Common myeloid progenitor, CD34-positive (primary cell): Measurements from ENCODE around the gene SMIM35.

Experiments used
- CTCF ChIA-PET: fragments of 350-600 bp; sonication (Branson Sonifier 250); formaldehyde crosslinking; loops from one replicate; lab custom pipeline; 2021; ENCODE audit warnings: antibody characterized with exemption; lab: Charles Lee
- POLR2A ChIA-PET: fragments of 350-600 bp; sonication (Branson Sonifier 250); formaldehyde crosslinking; loops from one replicate; lab custom pipeline; 2021; ENCODE audit warnings: antibody characterized with exemption; lab: Charles Lee
- DNase-seq, 3 donors: peaks; one replicate each; pipeline versions ENCODE4 v3.0.0 to v3.0.0-alpha.2; 2013
- H3K27ac ChIP-seq, 2 experiments: 1 replicate in 1 of 2; 2 replicates in 1 of 2; pipeline ENCODE4 v1.7.0; 2013; ENCODE audit warnings: inconsistent platforms in 2 of 2, low read length in 2 of 2, mild to moderate bottlenecking in 2 of 2, low read depth in 1 of 2, moderate library complexity in 1 of 2; ENCODE audit not compliant: severe bottlenecking in 2 of 2, insufficient read depth in 1 of 2, poor library complexity in 1 of 2
- H3K27me3 ChIP-seq, 5 experiments: replicated peaks in 2 of 5; 1 replicate in 3 of 5; 2 replicates in 2 of 5; pipeline versions ENCODE4 v1.6.1 to v1.7.0; 2013; ENCODE audit warnings: low read length in 4 of 5, mild to moderate bottlenecking in 2 of 5, moderate library complexity in 2 of 5, inconsistent platforms in 1 of 5; ENCODE audit not compliant: insufficient read depth in 5 of 5, control insufficient read depth in 4 of 5
- H3K36me3 ChIP-seq, 4 experiments: 1 replicate in 2 of 4; 2 replicates in 2 of 4; pipeline versions ENCODE4 v1.6.1 to v1.7.0; 2013; ENCODE audit warnings: low read length in 3 of 4, control low read depth in 1 of 4, mild to moderate bottlenecking in 1 of 4; ENCODE audit not compliant: control insufficient read depth in 4 of 4, insufficient read depth in 4 of 4
- H3K4me1 ChIP-seq, 4 experiments: 1 replicate in 3 of 4; 2 replicates in 1 of 4; pipeline versions ENCODE4 v1.6.1 to v1.7.1; 2013; ENCODE audit warnings: low read length in 3 of 4, mild to moderate bottlenecking in 3 of 4, control low read depth in 1 of 4, inconsistent platforms in 1 of 4, moderate library complexity in 1 of 4; ENCODE audit not compliant: control insufficient read depth in 4 of 4, insufficient read depth in 4 of 4; ENCODE audit errors: control extremely low read depth in 1 of 4
- H3K4me3 ChIP-seq, 7 experiments: 1 replicate in 4 of 7; 2 replicates in 3 of 7; pipeline versions ENCODE4 v1.5.1 to v1.7.0; 2013; ENCODE audit warnings: mild to moderate bottlenecking in 7 of 7, low read length in 6 of 7, moderate library complexity in 6 of 7, inconsistent platforms in 2 of 7, low read depth in 2 of 7, control low read depth in 1 of 7; ENCODE audit not compliant: insufficient read depth in 4 of 7, control insufficient read depth in 1 of 7; ENCODE audit errors: extremely low read depth in 1 of 7
- H3K9me3 ChIP-seq, 5 experiments: 1 replicate in 4 of 5; 2 replicates in 1 of 5; pipeline versions ENCODE4 v1.6.1 to v1.7.1; 2013; ENCODE audit warnings: low read length in 4 of 5, mild to moderate bottlenecking in 2 of 5, inconsistent platforms in 1 of 5, low read depth in 1 of 5, moderate library complexity in 1 of 5; ENCODE audit not compliant: control insufficient read depth in 4 of 5, insufficient read depth in 2 of 5; ENCODE audit errors: control extremely low read depth in 1 of 5
- WGBS: methylation state at CpG from one replicate; pipeline ENCODE4 v1.1.5; 2013; ENCODE audit not compliant: insufficient coverage; 5-methylcytosine and 5-hydroxymethylcytosine counted together

Gene SMIM35

DNA sequence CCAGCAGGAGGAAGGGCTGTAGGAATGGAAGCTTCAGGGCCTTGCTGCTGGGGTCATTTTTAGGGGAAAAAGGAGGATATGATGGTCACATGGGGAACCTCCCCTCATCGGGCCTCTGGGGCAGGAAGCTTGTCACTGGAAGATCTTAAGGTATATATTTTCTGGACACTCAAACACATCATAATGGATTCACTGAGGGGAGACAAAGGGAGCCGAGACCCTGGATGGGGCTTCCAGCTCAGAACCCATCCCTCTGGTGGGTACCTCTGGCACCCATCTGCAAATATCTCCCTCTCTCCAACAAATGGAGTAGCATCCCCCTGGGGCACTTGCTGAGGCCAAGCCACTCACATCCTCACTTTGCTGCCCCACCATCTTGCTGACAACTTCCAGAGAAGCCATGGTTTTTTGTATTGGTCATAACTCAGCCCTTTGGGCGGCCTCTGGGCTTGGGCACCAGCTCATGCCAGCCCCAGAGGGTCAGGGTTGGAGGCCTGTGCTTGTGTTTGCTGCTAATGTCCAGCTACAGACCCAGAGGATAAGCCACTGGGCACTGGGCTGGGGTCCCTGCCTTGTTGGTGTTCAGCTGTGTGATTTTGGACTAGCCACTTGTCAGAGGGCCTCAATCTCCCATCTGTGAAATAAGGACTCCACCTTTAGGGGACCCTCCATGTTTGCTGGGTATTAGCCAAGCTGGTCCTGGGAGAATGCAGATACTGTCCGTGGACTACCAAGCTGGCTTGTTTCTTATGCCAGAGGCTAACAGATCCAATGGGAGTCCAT lies 86.5 kb downstream of the SMIM35 start:
- ChIA-PET POLR2A (no interaction called here), CTCF (interaction anchor here (0.9 to 4.4 kb wide), 4 partner anchors 13 to 179 kb away, joined by 3 to 24 read pairs (median 6); no protein-coding TSS in a partner anchor)
- Histone ChIP-seq H3K27ac (no peak overlapping the region), H3K4me1 (peaks cover 4 to 36% (median 25%) of the 10 kb centered on the region in 4 experiments), H3K4me3 (no peak overlapping the region), H3K9me3 (no peaks in the 10 kb centered on the region), H3K36me3 (peaks cover 0 to 4% (median 3%) of the 10 kb centered on the region in 4 experiments), H3K27me3 (no peaks in the 10 kb centered on the region)
- 97% methylated on average over 3 of the region's 4 CpGs for WGBS
- DNase-seq, result no peak

- H3K27ac ChIP-seq, result no peak overlapping the region
- ChIA-PET CTCF (interaction anchor here (0.9 to 4.4 kb wide), 4 partner anchors 12 to 53 kb away, joined by 3 to 24 read pairs (median 6); no protein-coding TSS in a partner anchor), POLR2A (no interaction called here)
- H3K4me1 ChIP-seq, result peaks cover 4 to 39% (median 25%) of the 10 kb centered on the region in 4 experiments
- peaks cover 0 to 4% (median 3%) of the 10 kb centered on the region in 4 experiments for H3K36me3 ChIP-seq
- no peaks in the 10 kb centered on the region for H3K27me3 ChIP-seq
- 97% methylated on average over 3 of the region's 3 CpGs for WGBS
- H3K9me3 ChIP-seq, result no peaks in the 10 kb centered on the region
- no peak overlapping the region for H3K4me3 ChIP-seq
- no peak for DNase-seq
Measured at GRCh38 chr11:117999354-117999993, 87.3 kb downstream of the SMIM35 start.

DNA sequence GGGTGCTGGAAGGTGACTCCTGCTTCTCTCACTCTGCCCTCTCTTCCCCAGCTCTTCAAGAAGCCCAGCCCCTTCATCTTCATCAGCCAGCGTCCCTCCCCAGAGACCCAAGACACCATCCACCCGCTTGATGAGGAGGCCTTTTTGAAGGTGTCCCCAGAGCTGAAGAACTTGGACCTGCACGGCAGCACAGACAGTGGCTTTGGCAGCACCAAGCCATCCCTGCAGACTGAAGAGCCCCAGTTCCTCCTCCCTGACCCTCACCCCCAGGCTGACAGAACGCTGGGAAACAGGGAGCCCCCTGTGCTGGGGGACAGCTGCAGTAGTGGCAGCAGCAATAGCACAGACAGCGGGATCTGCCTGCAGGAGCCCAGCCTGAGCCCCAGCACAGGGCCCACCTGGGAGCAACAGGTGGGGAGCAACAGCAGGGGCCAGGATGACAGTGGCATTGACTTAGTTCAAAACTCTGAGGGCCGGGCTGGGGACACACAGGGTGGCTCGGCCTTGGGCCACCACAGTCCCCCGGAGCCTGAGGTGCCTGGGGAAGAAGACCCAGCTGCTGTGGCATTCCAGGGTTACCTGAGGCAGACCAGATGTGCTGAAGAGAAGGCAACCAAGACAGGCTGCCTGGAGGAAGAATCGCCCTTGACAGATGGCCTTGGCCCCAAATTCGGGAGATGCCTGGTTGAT lies 88.0 kb downstream of the SMIM35 start:
- POLR2A ChIA-PET, result no interaction called here
- H3K4me1 ChIP-seq, result peaks cover 4 to 46% (median 28%) of the 10 kb centered on the region in 4 experiments

GRCh38 chr11:117997823-117998579 lies 88.8 kb downstream of the SMIM35 start:
- Histone ChIP-seq H3K4me3 (no peak overlapping the region), H3K36me3 (peaks cover 2 to 4% (median 3%) of the 10 kb centered on the region in 4 experiments), H3K4me1 (peaks cover 4 to 40% (median 21%) of the 10 kb centered on the region in 4 experiments), H3K27me3 (no peaks in the 10 kb centered on the region), H3K9me3 (no peaks in the 10 kb centered on the region), H3K27ac (no peak overlapping the region)
- CTCF ChIA-PET, result interaction anchor here (0.8 to 1.1 kb wide), 3 partner anchors 9 to 31 kb away, joined by 3 to 6 read pairs (median 3); no protein-coding TSS in a partner anchor
- POLR2A ChIA-PET, result interaction anchor here (1.5 kb wide), 1 partner anchor 14 kb away, joined by 3 read pairs; no protein-coding TSS in a partner anchor
- WGBS, result 94% methylated on average over 7 of the region's 9 CpGs
- DNase-seq, result no peak

More for the DNA sequence above, 88.0 kb downstream of the SMIM35 start:
- CTCF ChIA-PET, result interaction anchor here (0.6 to 1.0 kb wide), 3 partner anchors 12 to 23 kb away, joined by 3 read pairs; no protein-coding TSS in a partner anchor
- 96% methylated on average over 10 of the region's 10 CpGs for WGBS
- peaks cover 0 to 4% (median 3%) of the 10 kb centered on the region in 4 experiments for H3K36me3 ChIP-seq
- H3K27ac ChIP-seq, result no peak overlapping the region
- no peak overlapping the region for H3K4me3 ChIP-seq
- no peaks in the 10 kb centered on the region for H3K9me3 ChIP-seq
- DNase-seq, result no peak
- H3K27me3 ChIP-seq, result no peaks in the 10 kb centered on the region

DNA sequence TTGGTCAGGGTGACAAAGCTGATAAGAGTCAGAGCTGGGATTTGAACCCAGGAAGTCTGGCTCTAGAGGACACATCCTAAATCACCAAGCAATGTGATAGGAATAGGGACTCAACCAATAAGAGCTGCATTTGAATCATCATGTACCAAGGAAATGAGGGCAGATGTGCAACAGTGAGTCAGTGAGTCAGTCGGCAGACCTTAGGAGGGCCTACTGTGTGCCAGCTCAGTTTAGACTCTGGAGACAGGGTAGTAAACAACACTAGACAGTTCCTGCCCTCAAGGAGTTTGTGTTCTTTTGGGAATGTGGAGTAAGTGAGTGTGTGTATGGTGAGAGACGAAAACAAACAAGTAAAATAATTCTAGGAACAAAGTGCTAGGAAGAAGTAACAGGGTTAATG lies 89.4 kb downstream of the SMIM35 start:
- DNase-seq, result no peak
- H3K4me1 ChIP-seq, result peaks cover 0 to 34% (median 15%) of the 10 kb centered on the region in 4 experiments
- H3K36me3 ChIP-seq, result peaks cover 2 to 4% (median 3%) of the 10 kb centered on the region in 4 experiments
- ChIA-PET POLR2A (interaction anchor here (1.5 kb wide), 1 partner anchor 15 kb away, joined by 3 read pairs; no protein-coding TSS in a partner anchor), CTCF (interaction anchor here (0.9 to 1.3 kb wide), 5 partner anchors 10 to 179 kb away, joined by 3 to 6 read pairs (median 4); no protein-coding TSS in a partner anchor)
- H3K9me3 ChIP-seq, result no peaks in the 10 kb centered on the region
- no peak overlapping the region for H3K27ac ChIP-seq
- no peak overlapping the region for H3K4me3 ChIP-seq
- H3K27me3 ChIP-seq, result no peaks in the 10 kb centered on the region
- WGBS, result 100% methylated on average over 2 of the region's 2 CpGs

DNA sequence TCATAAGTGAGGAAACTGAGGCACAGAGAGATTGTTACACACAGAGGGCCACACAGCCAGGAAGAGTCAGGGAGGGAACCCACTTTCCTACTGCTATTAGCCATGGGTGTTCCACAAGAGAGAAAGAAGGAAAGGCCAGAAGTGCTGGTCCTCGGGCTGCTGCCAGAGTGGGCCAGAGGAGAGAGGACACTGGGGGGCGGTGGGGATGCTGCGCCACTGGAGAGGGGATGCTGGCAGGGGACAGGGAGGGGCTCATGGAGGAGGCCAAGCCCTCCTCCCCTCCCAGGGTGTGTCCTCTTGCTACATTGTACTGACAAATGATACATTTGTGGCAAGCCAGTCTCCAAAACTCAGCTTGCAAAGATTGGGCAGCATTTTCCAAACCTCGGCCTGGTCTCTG lies 90.7 kb downstream of the SMIM35 start:
- H3K27me3 ChIP-seq, result no peaks in the 10 kb centered on the region
- CTCF ChIA-PET, result interaction anchor here (0.8 to 2.0 kb wide), 4 partner anchors 9 to 178 kb away, joined by 3 to 5 read pairs (median 4); no protein-coding TSS in a partner anchor
- H3K36me3 ChIP-seq, result peaks cover 2 to 4% (median 3%) of the 10 kb centered on the region in 4 experiments
- POLR2A ChIA-PET, result interaction anchor here (1.5 kb wide), 1 partner anchor 16 kb away, joined by 3 read pairs; no protein-coding TSS in a partner anchor
- H3K4me3 ChIP-seq, result no peak overlapping the region
- 100% methylated on average over 3 of the region's 4 CpGs for WGBS
- no peak overlapping the region for H3K27ac ChIP-seq
- H3K4me1 ChIP-seq, result peaks cover 0 to 21% (median 3%) of the 10 kb centered on the region in 4 experiments
- no peaks in the 10 kb centered on the region for H3K9me3 ChIP-seq
- DNase-seq, result no peak
